Measurements from ENCODE around the gene RHOH.

- TF ChIP-seq, protein P1, sequence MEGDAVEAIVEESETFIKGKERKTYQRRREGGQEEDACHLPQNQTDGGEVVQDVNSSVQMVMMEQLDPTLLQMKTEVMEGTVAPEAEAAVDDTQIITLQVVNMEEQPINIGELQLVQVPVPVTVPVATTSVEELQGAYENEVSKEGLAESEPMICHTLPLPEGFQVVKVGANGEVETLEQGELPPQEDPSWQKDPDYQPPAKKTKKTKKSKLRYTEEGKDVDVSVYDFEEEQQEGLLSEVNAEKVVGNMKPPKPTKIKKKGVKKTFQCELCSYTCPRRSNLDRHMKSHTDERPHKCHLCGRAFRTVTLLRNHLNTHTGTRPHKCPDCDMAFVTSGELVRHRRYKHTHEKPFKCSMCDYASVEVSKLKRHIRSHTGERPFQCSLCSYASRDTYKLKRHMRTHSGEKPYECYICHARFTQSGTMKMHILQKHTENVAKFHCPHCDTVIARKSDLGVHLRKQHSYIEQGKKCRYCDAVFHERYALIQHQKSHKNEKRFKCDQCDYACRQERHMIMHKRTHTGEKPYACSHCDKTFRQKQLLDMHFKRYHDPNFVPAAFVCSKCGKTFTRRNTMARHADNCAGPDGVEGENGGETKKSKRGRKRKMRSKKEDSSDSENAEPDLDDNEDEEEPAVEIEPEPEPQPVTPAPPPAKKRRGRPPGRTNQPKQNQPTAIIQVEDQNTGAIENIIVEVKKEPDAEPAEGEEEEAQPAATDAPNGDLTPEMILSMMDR (conservative IDR thresholded peaks at IDR 0.05; ENCODE audit: low read length) = no peak
- no peak for TF ChIP-seq EZH2phosphoT487 (IDR thresholded peaks at IDR 0.05; ENCODE audit: borderline replicate concordance, low read depth, low read length)
Measured at GRCh38 chr4:40200875-40201801, 4.3 kb downstream of the RHOH start.

All from OCI-LY7 (cell line).